Parathyroid adenoma (tissue), 2 donors: ENCODE results near the gene SERPINB7.
A peak's percentile ranks its signal among the peaks of the same experiment; 100 is the strongest.

Experiments used
- H2AFZ ChIP-seq: fragments of 300-600 bp; sonication (generic); one replicate; pipeline ENCODE4 v1.7.0; 2017; ENCODE audit warnings: antibody characterized with exemption, mild to moderate bottlenecking
- H3K27ac ChIP-seq: fragments of 300-600 bp; sonication (generic); one replicate; pipeline ENCODE4 v1.7.0; 2017
- H3K27me3 ChIP-seq: fragments of 300-600 bp; sonication (generic); one replicate; pipeline ENCODE4 v1.7.0; 2017; ENCODE audit warnings: low read length; ENCODE audit not compliant: control insufficient read depth, insufficient read depth
- H3K36me3 ChIP-seq: fragments of 300-600 bp; sonication (generic); one replicate; pipeline ENCODE4 v1.7.0; 2017; ENCODE audit warnings: low read length; ENCODE audit not compliant: control insufficient read depth, insufficient read depth
- H3K4me1 ChIP-seq: fragments of 300-600 bp; sonication (generic); one replicate; pipeline ENCODE4 v1.7.0; 2017; ENCODE audit warnings: control low read depth
- H3K4me2 ChIP-seq: fragments of 300-600 bp; sonication (generic); one replicate; pipeline ENCODE4 v1.7.0; 2017; ENCODE audit warnings: low read length
- H3K4me3 ChIP-seq: fragments of 300-600 bp; sonication (generic); one replicate; pipeline ENCODE4 v1.7.0; 2017; ENCODE audit warnings: low read depth, low read length
- H3K79me2 ChIP-seq: fragments of 300-600 bp; sonication (generic); one replicate; pipeline ENCODE4 v1.7.0; 2017; ENCODE audit warnings: control low read depth
- H3K9ac ChIP-seq: fragments of 300-600 bp; sonication (generic); one replicate; pipeline ENCODE4 v1.7.0; 2017; ENCODE audit warnings: mild to moderate bottlenecking
- H3K9me3 ChIP-seq: fragments of 300-600 bp; sonication (generic); one replicate; pipeline ENCODE4 v1.7.0; 2017; ENCODE audit warnings: low read length; ENCODE audit not compliant: control insufficient read depth
- CTCF ChIP-seq: fragments of 300-600 bp; sonication (generic); IDR thresholded peaks from one replicate; pipeline ENCODE4 v1.7.0; 2017; ENCODE audit warnings: antibody characterized with exemption, mild to moderate bottlenecking
- donor health status: primary hyperparathyroidism.

Gene SERPINB7

GRCh38 chr18:63736876-63737275 lies 38.3 kb upstream of the SERPINB7 start:
- Histone ChIP-seq H3K4me3 (no peak overlapping the region), H3K27me3 (no peaks in the 10 kb centered on the region), H3K4me2 (no peak overlapping the region), H3K9ac (no peak overlapping the region), H3K27ac (no peak overlapping the region), H3K9me3 (no peaks in the 10 kb centered on the region), H3K36me3 (no peaks in the 10 kb centered on the region), H3K4me1 (no peaks in the 10 kb centered on the region), H2AFZ (no peak overlapping the region), H3K79me2 (no peaks in the 10 kb centered on the region)
- TF ChIP-seq CTCF, result no peak

- peak; percentile 12 for TF ChIP-seq CTCF
- no peaks in the 10 kb centered on the region for H3K36me3 ChIP-seq
- no peaks in the 10 kb centered on the region for H3K9me3 ChIP-seq
- H3K79me2 ChIP-seq, result no peaks in the 10 kb centered on the region
- no peak overlapping the region for H3K27ac ChIP-seq
- H3K27me3 ChIP-seq, result no peaks in the 10 kb centered on the region
- no peaks in the 10 kb centered on the region for H3K4me1 ChIP-seq
- H3K4me3 ChIP-seq, result no peak overlapping the region
- no peak overlapping the region for H3K4me2 ChIP-seq
- no peak overlapping the region for H2AFZ ChIP-seq
- H3K9ac ChIP-seq, result no peak overlapping the region
Observed at GRCh38 chr18:63741769-63742168, 33.4 kb upstream of the SERPINB7 start.

GRCh38 chr18:63747006-63747405 lies 28.2 kb upstream of the SERPINB7 start:
- no peak overlapping the region for H3K27ac ChIP-seq
- H3K4me1 ChIP-seq, result no peaks in the 10 kb centered on the region
- no peak for TF ChIP-seq CTCF
- no peaks in the 10 kb centered on the region for H3K36me3 ChIP-seq
- no peaks in the 10 kb centered on the region for H3K79me2 ChIP-seq
- no peak overlapping the region for H3K4me3 ChIP-seq
- H3K9me3 ChIP-seq, result no peaks in the 10 kb centered on the region
- no peaks in the 10 kb centered on the region for H3K27me3 ChIP-seq
- no peak overlapping the region for H3K4me2 ChIP-seq
- no peak overlapping the region for H2AFZ ChIP-seq
- no peak overlapping the region for H3K9ac ChIP-seq

- H3K4me3 ChIP-seq, result no peak overlapping the region
- no peaks in the 10 kb centered on the region for H3K79me2 ChIP-seq
- H3K9ac ChIP-seq, result no peak overlapping the region
- H3K4me2 ChIP-seq, result no peak overlapping the region
- H3K36me3 ChIP-seq, result no peaks in the 10 kb centered on the region
- no peaks in the 10 kb centered on the region for H3K27me3 ChIP-seq
- H3K4me1 ChIP-seq, result no peaks in the 10 kb centered on the region
- no peak for TF ChIP-seq CTCF
- no peak overlapping the region for H2AFZ ChIP-seq
- H3K9me3 ChIP-seq, result no peaks in the 10 kb centered on the region
- H3K27ac ChIP-seq, result no peak overlapping the region
Observed at GRCh38 chr18:63749489-63749888, 25.7 kb upstream of the SERPINB7 start.

GRCh38 chr18:63752636-63753035 lies 22.6 kb upstream of the SERPINB7 start:
- Histone ChIP-seq H3K9ac (no peak overlapping the region), H3K4me2 (no peak overlapping the region), H3K4me1 (no peaks in the 10 kb centered on the region), H2AFZ (no peak overlapping the region), H3K36me3 (no peaks in the 10 kb centered on the region), H3K4me3 (no peak overlapping the region), H3K79me2 (no peaks in the 10 kb centered on the region), H3K9me3 (no peaks in the 10 kb centered on the region), H3K27me3 (no peaks in the 10 kb centered on the region), H3K27ac (no peak overlapping the region)
- no peak for TF ChIP-seq CTCF
